NCI-H1694 (cell line): Measurements from ENCODE around the gene ANKRD44.
"Not testable (repeated sequence)": the region's sequence is repeated elsewhere in the genome, so short reads cannot be mapped to it uniquely, and the experiment has no call there.

ENCODE experiments used
- DNase-seq: peaks from one replicate; lab custom pipeline; 2025; lab: John Stamatoyannopoulos, UW

ANKRD44 gene

GRCh38 chr2:197076652-197077051, 233.9 kb downstream of the ANKRD44 start:
- no peak for DNase-seq

GRCh38 chr2:197075754-197076337, 234.7 kb downstream of the ANKRD44 start:
- DNase-seq, result no peak

GRCh38 chr2:197075281-197075680, 235.3 kb downstream of the ANKRD44 start:
- no peak for DNase-seq

- no peak for DNase-seq
These were observed 236.7 kb downstream of the ANKRD44 start for GRCh38 chr2:197073701-197074433.

GRCh38 chr2:197073270-197073669, 237.3 kb downstream of the ANKRD44 start:
- no peak for DNase-seq

GRCh38 chr2:197072533-197072932, 238.0 kb downstream of the ANKRD44 start:
- DNase-seq, result no peak

GRCh38 chr2:197071790-197072436, 238.7 kb downstream of the ANKRD44 start:
- DNase-seq, result no peak

- no peak for DNase-seq
These were observed 239.4 kb downstream of the ANKRD44 start for GRCh38 chr2:197071213-197071612.

- no peak for DNase-seq
These were observed 240.6 kb downstream of the ANKRD44 start for GRCh38 chr2:197069958-197070357.

GRCh38 chr2:197062574-197062973, 248.0 kb downstream of the ANKRD44 start:
- not testable (repeated sequence) for DNase-seq

- peak; percentile 82 for DNase-seq
These were observed 251.1 kb downstream of the ANKRD44 start for GRCh38 chr2:197059477-197059876.

GRCh38 chr2:197058777-197059300, 251.7 kb downstream of the ANKRD44 start:
- DNase-seq, result no peak

GRCh38 chr2:197057959-197058358, 252.6 kb downstream of the ANKRD44 start:
- DNase-seq, result peak; percentile 85

- no peak for DNase-seq
These were observed 255.5 kb downstream of the ANKRD44 start for GRCh38 chr2:197055045-197055444.

GRCh38 chr2:197054437-197054836, 256.1 kb downstream of the ANKRD44 start:
- no peak for DNase-seq

- DNase-seq, result peak; percentile 74
These were observed 258.2 kb downstream of the ANKRD44 start for GRCh38 chr2:197052356-197052755.

GRCh38 chr2:197045115-197045514, 265.5 kb downstream of the ANKRD44 start:
- DNase-seq, result no peak

- DNase-seq, result peak; percentile 84
These were observed 267.8 kb downstream of the ANKRD44 start for GRCh38 chr2:197042739-197043196.

GRCh38 chr2:197037863-197038398, 272.6 kb downstream of the ANKRD44 start:
- DNase-seq, result no peak

- no peak for DNase-seq
These were observed 275.6 kb downstream of the ANKRD44 start for GRCh38 chr2:197035002-197035401.

GRCh38 chr2:197034292-197034691, 276.3 kb downstream of the ANKRD44 start:
- no peak for DNase-seq

GRCh38 chr2:197033222-197033621, 277.4 kb downstream of the ANKRD44 start:
- no peak for DNase-seq

GRCh38 chr2:197031803-197032202, 278.8 kb downstream of the ANKRD44 start:
- DNase-seq, result no peak
